Liver (tissue), 10 donors: ENCODE results near the gene ADAMTS6. TPM values are rescaled to one million over a fixed set of nuclear protein-coding genes. Genes with fewer than 3 reads are reported as not detected.
A peak's percentile ranks its signal among the peaks of the same experiment; 100 is the strongest.

Experiments
- DNase-seq: peaks from one replicate; pipeline ENCODE4 v3.0.0-alpha.2; 2017; ENCODE audit warnings: low spot score
- H3K27ac ChIP-seq, 2 donors: one replicate each; pipeline ENCODE4 v1.7.0; 2013; ENCODE audit warnings: inconsistent platforms in 2 of 2, low read length in 2 of 2, control low read depth in 1 of 2, low read depth in 1 of 2, mild to moderate bottlenecking in 1 of 2
- H3K27me3 ChIP-seq, 4 donors: one replicate each; pipeline versions ENCODE4 v1.6.1 to v1.7.0; 2013; ENCODE audit warnings: low read length in 3 of 4, inconsistent platforms in 1 of 4, mild to moderate bottlenecking in 1 of 4, moderate library complexity in 1 of 4; ENCODE audit not compliant: control insufficient read depth in 4 of 4, insufficient read depth in 4 of 4
- H3K36me3 ChIP-seq, 4 donors: one replicate each; pipeline versions ENCODE4 v1.6.1 to v1.7.0; 2013; ENCODE audit warnings: low read length in 3 of 4, mild to moderate bottlenecking in 3 of 4, low read depth in 1 of 4, moderate library complexity in 1 of 4; ENCODE audit not compliant: control insufficient read depth in 4 of 4, insufficient read depth in 3 of 4
- H3K4me1 ChIP-seq, 4 donors: one replicate each; pipeline versions ENCODE4 v1.6.1 to v1.7.0; 2013; ENCODE audit warnings: low read length in 3 of 4, mild to moderate bottlenecking in 3 of 4, moderate library complexity in 1 of 4; ENCODE audit not compliant: control insufficient read depth in 4 of 4, insufficient read depth in 4 of 4
- H3K4me3 ChIP-seq, 3 donors: one replicate each; pipeline versions ENCODE4 v1.6.1 to v1.7.0; 2013; ENCODE audit warnings: low read length in 3 of 3, control low read depth in 1 of 3, low read depth in 1 of 3, mild to moderate bottlenecking in 1 of 3
- H3K9ac ChIP-seq, 2 donors: one replicate each; pipeline ENCODE4 v1.7.0; 2013; ENCODE audit warnings: low read length in 2 of 2, mild to moderate bottlenecking in 2 of 2, moderate library complexity in 2 of 2, control low read depth in 1 of 2, low read depth in 1 of 2
- H3K9me3 ChIP-seq, 4 donors: one replicate each; pipeline versions ENCODE4 v1.6.1 to v1.7.0; 2013; ENCODE audit warnings: low read length in 3 of 4; ENCODE audit not compliant: control insufficient read depth in 4 of 4
- GABPA ChIP-seq, 2 donors: IDR thresholded peaks in 1 of 2; conservative IDR thresholded peaks in 1 of 2; 2 replicates each; pipeline ENCODE4 v1.6.1; 2016; ENCODE audit warnings: antibody characterized with exemption in 2 of 2, mild to moderate bottlenecking in 1 of 2, moderate library complexity in 1 of 2
- HNF4A ChIP-seq, 2 donors: conservative IDR thresholded peaks; 2 replicates each; pipeline ENCODE4 v1.6.1; 2016; ENCODE audit warnings: antibody characterized with exemption in 2 of 2, mild to moderate bottlenecking in 2 of 2
- HNF4G ChIP-seq: IDR thresholded peaks from 2 replicates; pipeline ENCODE4 v1.6.1; 2016; ENCODE audit warnings: antibody characterized with exemption
- JUND ChIP-seq, 2 donors: IDR thresholded peaks; 2 replicates each; pipeline ENCODE4 v1.6.1; 2016; ENCODE audit warnings: antibody characterized with exemption in 2 of 2
- RAD21 ChIP-seq, 2 donors: IDR thresholded peaks; 2 replicates each; pipeline ENCODE4 v1.6.1; 2016; ENCODE audit warnings: antibody characterized with exemption in 2 of 2, mild to moderate bottlenecking in 2 of 2
- YY1 ChIP-seq: IDR thresholded peaks from 2 replicates; pipeline ENCODE4 v1.6.1; 2016; ENCODE audit warnings: antibody characterized with exemption, mild to moderate bottlenecking
- WGBS: extraction: QIAGEN DNeasy Blood & Tissue Kit; methylation state at CpG from one replicate; pipeline ENCODE4 v1.1.7; 2013; 5-methylcytosine and 5-hydroxymethylcytosine counted together
- polyA plus RNA-seq, 2 donors: library from polyadenylated mRNA; stranded (reverse) in 1 of 2; unstranded in 1 of 2; fragments of 200-250 nt in 1 of 2; fragments of >200 nt in 1 of 2; fragmentation: Nextera tagmentation in 1 of 2; extraction: Ambion mirVana in 1 of 2; gene quantifications; one replicate each; pipeline versions ENCODE4 v1.2.1 to v1.2.3, GENCODE V29; 2013 to 2015
- small RNA-seq: library from RNA; depleted of rRNA; stranded (forward); fragments of <200 nt; gene quantifications from one replicate; pipeline ENCODE3, GENCODE V24; 2014
- total RNA-seq, 2 donors: library from RNA; depleted of rRNA; stranded (reverse); fragments of >200 nt; gene quantifications; one replicate each; pipeline ENCODE4 v1.2.3, GENCODE V29; 2014
- TF ChIP-seq, protein P1 (sequence below): IDR thresholded peaks from 2 replicates; pipeline ENCODE4 v1.6.1; 2016; ENCODE audit warnings: antibody characterized with exemption, mild to moderate bottlenecking
- TF ChIP-seq, protein P2 (sequence below): IDR thresholded peaks from 2 replicates; pipeline ENCODE4 v1.6.1; 2016; ENCODE audit warnings: antibody characterized with exemption
- TF ChIP-seq, protein P3 (sequence below): fragments of 150-350 bp; IDR thresholded peaks from 2 replicates; pipeline ENCODE4 v1.5.1; 2017; ENCODE audit warnings: improper control_type of control experiment, low read depth, low read length; ENCODE audit not compliant: missing input control
- donor health status: healthy.
- donor health status: healthy.
- donor health status: healthy.
- donor health status: healthy.
- donor health status: healthy.

Gene ADAMTS6
- total and polyA plus RNA-seq, 4 donors: 0.06 to 2.0 (median 0.59) TPM

DNA sequence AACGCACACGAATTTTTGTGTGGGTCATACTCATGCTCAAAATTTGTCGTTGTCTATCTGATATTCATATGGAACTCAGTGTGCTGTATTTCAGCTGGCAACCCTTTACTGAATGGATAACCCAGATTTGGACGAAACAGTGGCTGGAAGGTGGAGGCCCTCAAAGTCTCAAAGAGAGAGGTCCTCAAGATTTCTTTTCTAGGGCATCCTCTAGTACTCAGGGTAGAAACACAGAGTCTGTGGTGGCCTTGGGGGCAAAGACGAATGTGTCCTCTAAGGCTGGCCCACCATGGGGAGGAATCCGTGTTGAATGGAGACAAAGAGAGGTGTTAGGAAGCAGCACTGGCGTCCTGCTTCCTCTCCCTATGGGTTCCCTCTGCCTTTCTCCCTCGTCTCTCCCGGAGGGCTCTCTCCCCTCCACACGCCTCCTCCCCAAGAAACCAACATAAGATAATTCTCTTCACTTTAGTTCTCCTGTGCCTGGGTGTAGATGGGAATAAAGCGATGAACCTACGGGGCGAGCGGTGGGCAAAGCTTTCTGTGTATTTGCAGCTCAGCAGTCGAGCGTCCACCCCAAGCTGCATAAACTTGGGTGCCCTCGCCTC lies 379.2 kb downstream of the ADAMTS6 start (continued):
- TF ChIP-seq, protein P1, sequence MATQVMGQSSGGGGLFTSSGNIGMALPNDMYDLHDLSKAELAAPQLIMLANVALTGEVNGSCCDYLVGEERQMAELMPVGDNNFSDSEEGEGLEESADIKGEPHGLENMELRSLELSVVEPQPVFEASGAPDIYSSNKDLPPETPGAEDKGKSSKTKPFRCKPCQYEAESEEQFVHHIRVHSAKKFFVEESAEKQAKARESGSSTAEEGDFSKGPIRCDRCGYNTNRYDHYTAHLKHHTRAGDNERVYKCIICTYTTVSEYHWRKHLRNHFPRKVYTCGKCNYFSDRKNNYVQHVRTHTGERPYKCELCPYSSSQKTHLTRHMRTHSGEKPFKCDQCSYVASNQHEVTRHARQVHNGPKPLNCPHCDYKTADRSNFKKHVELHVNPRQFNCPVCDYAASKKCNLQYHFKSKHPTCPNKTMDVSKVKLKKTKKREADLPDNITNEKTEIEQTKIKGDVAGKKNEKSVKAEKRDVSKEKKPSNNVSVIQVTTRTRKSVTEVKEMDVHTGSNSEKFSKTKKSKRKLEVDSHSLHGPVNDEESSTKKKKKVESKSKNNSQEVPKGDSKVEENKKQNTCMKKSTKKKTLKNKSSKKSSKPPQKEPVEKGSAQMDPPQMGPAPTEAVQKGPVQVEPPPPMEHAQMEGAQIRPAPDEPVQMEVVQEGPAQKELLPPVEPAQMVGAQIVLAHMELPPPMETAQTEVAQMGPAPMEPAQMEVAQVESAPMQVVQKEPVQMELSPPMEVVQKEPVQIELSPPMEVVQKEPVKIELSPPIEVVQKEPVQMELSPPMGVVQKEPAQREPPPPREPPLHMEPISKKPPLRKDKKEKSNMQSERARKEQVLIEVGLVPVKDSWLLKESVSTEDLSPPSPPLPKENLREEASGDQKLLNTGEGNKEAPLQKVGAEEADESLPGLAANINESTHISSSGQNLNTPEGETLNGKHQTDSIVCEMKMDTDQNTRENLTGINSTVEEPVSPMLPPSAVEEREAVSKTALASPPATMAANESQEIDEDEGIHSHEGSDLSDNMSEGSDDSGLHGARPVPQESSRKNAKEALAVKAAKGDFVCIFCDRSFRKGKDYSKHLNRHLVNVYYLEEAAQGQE: no peak
- TF ChIP-seq, protein P2, sequence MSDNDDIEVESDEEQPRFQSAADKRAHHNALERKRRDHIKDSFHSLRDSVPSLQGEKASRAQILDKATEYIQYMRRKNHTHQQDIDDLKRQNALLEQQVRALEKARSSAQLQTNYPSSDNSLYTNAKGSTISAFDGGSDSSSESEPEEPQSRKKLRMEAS: no peak

DNA sequence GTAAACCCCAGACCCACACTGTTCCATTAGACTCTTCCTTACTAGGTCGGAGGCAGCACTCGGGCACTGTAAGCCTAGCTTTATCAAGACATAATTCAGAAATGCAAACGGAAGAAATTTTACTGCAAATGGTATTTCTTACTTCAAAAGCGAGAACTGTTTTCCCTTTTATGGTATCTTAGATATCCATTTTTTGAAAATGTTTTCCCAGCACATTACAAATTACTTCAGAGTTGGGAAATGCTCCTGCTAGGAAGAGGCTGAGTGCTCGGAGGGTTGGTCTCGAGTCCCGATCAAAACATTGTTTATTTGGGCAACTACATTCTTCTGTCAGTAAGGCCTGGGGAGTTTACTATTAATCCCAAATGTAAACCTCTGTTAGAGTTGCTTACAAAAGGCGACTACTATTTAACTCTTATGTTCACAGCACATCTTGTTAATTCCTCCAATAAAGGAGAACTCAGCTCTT lies 380.1 kb downstream of the ADAMTS6 start:
- H3K9ac ChIP-seq: no peak overlapping the region
- WGBS: 83% methylated on average over 8 of the region's 8 CpGs
- no peak for DNase-seq
- H3K4me3 ChIP-seq: no peak overlapping the region
- H3K4me1 ChIP-seq: peaks cover 0 to 8% (median 1%) of the 10 kb centered on the region in 4 donors
- H3K27me3 ChIP-seq: no peaks in the 10 kb centered on the region
- no peaks in the 10 kb centered on the region for H3K9me3 ChIP-seq
- TF ChIP-seq, protein P3, sequence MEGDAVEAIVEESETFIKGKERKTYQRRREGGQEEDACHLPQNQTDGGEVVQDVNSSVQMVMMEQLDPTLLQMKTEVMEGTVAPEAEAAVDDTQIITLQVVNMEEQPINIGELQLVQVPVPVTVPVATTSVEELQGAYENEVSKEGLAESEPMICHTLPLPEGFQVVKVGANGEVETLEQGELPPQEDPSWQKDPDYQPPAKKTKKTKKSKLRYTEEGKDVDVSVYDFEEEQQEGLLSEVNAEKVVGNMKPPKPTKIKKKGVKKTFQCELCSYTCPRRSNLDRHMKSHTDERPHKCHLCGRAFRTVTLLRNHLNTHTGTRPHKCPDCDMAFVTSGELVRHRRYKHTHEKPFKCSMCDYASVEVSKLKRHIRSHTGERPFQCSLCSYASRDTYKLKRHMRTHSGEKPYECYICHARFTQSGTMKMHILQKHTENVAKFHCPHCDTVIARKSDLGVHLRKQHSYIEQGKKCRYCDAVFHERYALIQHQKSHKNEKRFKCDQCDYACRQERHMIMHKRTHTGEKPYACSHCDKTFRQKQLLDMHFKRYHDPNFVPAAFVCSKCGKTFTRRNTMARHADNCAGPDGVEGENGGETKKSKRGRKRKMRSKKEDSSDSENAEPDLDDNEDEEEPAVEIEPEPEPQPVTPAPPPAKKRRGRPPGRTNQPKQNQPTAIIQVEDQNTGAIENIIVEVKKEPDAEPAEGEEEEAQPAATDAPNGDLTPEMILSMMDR: no peak
- no peak for TF ChIP-seq GABPA (IDR thresholded peaks at IDR 0.05 in 1 of 2, conservative IDR thresholded peaks at IDR 0.05 in 1 of 2)
- TF ChIP-seq, protein P2: no peak
- TF ChIP-seq JUND (IDR thresholded peaks at IDR 0.05): no peak
- no peaks in the 10 kb centered on the region for H3K36me3 ChIP-seq
- H3K27ac ChIP-seq: no peak overlapping the region

DNA sequence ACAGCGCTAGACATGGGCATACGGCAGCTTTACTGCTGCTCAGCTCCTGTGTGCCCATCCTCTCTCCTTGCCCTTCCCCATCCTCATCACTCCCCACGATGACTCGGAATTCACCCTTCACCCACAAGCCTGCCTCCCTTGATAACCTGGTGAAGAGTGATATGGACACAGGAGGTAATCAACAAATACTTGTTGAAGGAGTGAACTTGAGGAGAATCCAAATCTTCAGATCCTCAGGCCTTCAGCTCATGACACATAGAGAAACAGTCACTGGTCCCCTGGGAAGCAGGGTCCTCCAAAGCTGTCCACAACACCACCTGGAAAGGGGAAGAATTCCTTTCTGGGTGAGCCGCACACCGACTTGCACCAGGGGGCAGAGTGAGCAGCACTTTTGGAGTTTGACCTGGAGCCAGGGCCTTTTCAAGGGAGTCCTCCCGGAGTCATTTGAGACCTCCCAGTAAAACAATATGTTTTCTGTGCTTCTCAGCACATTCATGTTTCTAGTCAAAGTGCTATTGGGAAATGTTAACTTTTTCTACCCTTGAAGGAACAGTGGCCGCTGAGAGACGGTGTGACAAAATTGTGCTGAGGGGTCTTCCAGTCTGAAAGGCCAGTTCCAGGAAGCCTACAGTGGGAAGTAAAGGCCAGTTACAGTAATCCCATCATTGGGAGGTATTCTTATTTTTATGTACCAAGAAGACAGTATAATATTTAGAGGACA lies 380.6 kb downstream of the ADAMTS6 start:
- Histone ChIP-seq H3K4me1 (peaks cover 0 to 8% (median 1%) of the 10 kb centered on the region in 4 donors), H3K9ac (no peak overlapping the region), H3K27ac (no peak overlapping the region), H3K27me3 (no peaks in the 10 kb centered on the region), H3K4me3 (no peak overlapping the region), H3K36me3 (no peaks in the 10 kb centered on the region), H3K9me3 (no peaks in the 10 kb centered on the region)
- peak; percentile 57 for DNase-seq
- WGBS: 44% methylated on average over 9 of the region's 9 CpGs
- TF ChIP-seq YY1 (no peak), HNF4A (conservative IDR thresholded peaks at IDR 0.05) (peak; percentile 42 to 74), RAD21 (IDR thresholded peaks at IDR 0.05) (peak; percentile 86 to 87), HNF4G (peak; percentile 12)
- TF ChIP-seq, protein P3: peak; percentile 67

Small RNAs within 50 kb of the gene (small RNA-seq; reads per million reads assigned to genes)
- gene RF00019: not detected

Other genes starting within 250 kb of the ADAMTS6 start
- 10 to 100 TPM in 1 of 2 donors, under 1 TPM in 1; 0.33 to 23.1 TPM for gene CENPK, start 81.2 kb upstream of the ADAMTS6 start, total RNA-seq
- 1 to 10 TPM in 1 of 2 donors, under 1 TPM in 1; 0.79 to 1.1 TPM for gene CENPK, start 81.2 kb upstream of the ADAMTS6 start, polyA plus RNA-seq
- 10 to 100 TPM; 14.4 to 23.7 TPM for gene PPWD1, start 81.4 kb upstream of the ADAMTS6 start, total RNA-seq
- 1 to 10 TPM; 5.8 to 9.2 TPM for gene PPWD1, start 81.4 kb upstream of the ADAMTS6 start, polyA plus RNA-seq
- 10 to 100 TPM; 14.6 to 25.0 TPM for gene TRIM23, start 142.4 kb upstream of the ADAMTS6 start, total RNA-seq
- 1 to 10 TPM; 3.1 to 3.6 TPM for gene TRIM23, start 142.4 kb upstream of the ADAMTS6 start, polyA plus RNA-seq
- 1 to 10 TPM; 1.8 to 2.5 TPM for gene SHLD3, start 143.1 kb upstream of the ADAMTS6 start, total RNA-seq
- gene SHLD3, start 143.1 kb upstream of the ADAMTS6 start, polyA plus RNA-seq: 1 to 10 TPM; 1.0 to 1.9 TPM
- 10 to 100 TPM; 10.7 to 11.2 TPM for gene TRAPPC13, start 143.1 kb upstream of the ADAMTS6 start, total RNA-seq
- 1 to 10 TPM; 6.8 to 8.9 TPM for gene TRAPPC13, start 143.1 kb upstream of the ADAMTS6 start, polyA plus RNA-seq
- gene SGTB, start 240.2 kb upstream of the ADAMTS6 start, total RNA-seq: 1 to 10 TPM; 2.7 to 3.2 TPM
- gene SGTB, start 240.2 kb upstream of the ADAMTS6 start, polyA plus RNA-seq: 1 to 10 TPM in 1 of 2 donors, under 1 TPM in 1; 0.79 to 1.0 TPM
- gene NLN, start 240.3 kb upstream of the ADAMTS6 start, total RNA-seq: 10 to 100 TPM; 13.4 to 26.4 TPM
- gene NLN, start 240.3 kb upstream of the ADAMTS6 start, polyA plus RNA-seq: 10 to 100 TPM; 13.5 to 24.7 TPM